CD4-positive, alpha-beta T cell treated with Interleukin-17A for 4 hours (primary cell): ENCODE results near the gene TGM5.
"Not testable (repeated sequence)": the region's sequence is repeated elsewhere in the genome, so short reads cannot be mapped to it uniquely, and the experiment has no call there.

Source experiments
- DNase-seq: peaks from one replicate; pipeline ENCODE4 v3.0.0-alpha.2; 2020; ENCODE audit warnings: mixed read lengths

TGM5 gene

DNA sequence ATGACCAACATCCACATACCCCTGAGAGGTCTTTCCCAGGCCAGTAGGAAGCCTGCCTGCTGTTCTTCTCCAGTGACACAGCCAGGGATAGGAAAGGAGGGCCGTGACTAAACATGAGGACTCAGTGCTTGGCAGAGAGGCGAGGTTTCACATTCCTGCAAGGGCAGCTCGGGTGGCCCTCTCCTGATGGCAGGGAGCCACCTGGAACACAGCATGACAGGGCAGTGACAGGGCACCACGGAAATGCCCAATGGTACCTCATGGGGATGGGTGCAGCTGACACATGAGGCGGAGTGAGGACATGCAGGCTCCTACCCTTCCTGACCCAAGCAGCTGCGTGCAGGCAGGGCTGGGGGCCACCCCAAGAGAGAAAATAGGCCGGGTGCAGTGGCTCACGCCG is 7.4 kb upstream of the TGM5 start:
- no peak for DNase-seq

DNA sequence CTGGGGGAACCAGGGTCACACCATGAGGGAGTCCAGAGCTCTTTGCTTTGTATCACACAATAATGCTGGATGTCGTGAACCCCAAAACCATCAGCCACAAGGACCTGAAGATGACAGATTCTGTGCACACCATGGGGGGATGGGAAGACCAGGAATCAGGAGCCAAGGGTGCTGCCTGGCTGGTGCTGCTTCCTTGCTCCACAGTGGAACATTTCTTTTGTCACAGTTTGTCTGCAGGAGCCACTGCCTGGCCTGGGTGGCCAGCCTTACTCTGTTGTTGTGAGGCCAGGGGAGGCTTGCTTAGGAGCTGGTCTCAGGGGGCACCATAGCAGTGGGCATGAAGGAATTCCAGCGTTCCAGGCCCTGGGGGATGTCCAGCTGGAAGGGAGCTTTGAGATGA is 6.5 kb upstream of the TGM5 start:
- DNase-seq, result no peak

DNA sequence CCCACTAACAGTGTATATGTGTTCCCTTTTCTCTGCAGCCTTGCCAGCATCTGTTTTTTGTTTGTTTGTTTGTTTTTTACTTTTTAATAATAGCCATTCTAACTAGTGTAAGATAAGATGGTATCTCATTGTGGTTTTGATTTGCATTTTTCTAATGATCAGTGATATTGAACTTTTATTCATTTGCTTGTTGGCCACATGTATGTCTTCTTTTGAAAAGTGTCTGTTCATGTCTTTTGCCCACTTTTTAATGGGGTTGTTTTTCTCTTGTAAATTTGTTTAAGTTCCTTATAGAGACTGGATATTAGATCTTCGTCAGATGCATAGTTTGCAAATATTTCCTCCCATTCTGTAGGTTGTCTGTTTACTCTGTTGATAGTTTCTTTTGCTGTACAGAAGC is 5.2 kb upstream of the TGM5 start:
- DNase-seq, result not testable (repeated sequence)

- DNase-seq, result peak; percentile 5
Observed at GRCh38 chr15:43270676-43271306, 4.1 kb upstream of the TGM5 start.

DNA sequence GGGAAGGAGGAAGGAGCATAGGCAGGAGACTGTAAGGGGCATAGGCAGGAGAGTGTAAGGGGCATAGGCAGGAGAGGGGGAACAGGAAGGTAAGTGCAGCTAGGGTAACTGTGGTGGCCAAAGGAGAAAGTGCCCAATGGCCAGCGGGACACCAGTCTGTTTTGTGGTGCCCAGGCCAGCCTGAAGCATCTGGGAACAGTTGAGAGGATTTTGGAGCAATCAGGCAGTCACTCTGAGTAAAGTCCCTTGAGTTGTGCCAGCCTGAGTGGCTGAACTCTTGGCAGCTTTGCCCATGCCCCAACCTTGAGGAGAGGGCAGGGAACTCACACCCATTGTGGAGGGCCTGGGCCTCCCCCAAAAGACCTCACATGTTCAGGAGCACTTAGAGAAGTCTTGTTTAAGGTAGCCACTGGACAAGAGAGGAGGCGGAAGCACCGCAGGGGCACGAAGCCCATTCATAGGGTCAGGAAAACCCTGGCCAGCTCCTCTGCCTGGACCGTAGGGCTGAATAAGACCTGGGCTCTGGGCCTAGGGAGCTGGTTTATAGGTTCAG is 3.5 kb upstream of the TGM5 start:
- DNase-seq, result no peak

DNA sequence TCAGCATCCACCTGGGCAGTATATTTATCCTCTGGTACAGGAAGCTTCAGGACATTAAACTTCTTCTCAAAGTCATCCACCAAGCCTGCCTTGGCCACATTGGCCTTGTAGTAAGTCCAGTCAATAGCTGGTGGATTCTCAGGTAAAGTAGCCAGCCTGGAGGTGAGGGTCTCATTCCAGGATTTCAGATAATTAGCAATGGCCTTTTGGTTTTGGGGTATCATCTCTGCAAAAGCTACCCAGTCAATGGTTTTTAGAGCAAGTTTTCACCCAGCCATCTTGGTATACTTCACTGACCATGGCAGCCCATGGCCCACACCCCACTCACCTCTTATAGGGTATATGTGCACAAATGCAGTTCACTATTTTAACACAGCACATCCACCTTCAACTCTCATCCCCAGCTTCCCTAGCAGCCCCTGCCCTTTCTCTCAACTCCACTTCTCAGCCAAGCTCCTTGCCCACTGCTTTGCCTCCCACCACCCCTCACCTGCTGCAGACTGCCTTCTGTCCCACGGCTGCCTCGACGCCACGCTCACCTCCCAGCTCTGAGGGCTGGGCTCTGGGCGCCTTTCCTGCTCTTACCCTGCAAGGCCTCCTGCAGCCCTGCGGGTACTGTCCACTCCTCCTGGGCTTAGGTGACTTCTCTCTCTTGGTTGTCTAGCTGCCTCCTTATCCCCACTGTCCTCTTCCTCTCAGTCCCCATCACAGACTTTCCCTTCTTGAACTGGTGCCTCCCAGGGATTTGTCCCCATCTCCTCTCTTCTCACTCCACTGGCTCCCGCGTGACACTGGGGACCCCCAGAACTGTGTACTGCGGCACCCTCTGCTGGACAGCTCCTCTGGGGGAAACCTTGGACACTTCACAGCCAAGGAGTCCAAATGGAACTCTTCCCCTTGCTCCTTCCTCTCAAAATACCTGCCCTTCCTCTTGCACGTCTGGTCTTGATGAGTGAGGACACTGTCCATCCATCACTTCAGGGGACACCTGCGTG is 1.7 kb upstream of the TGM5 start:
- no peak for DNase-seq

- no peak for DNase-seq
Observed at GRCh38 chr15:43267439-43267838, 711 bp upstream of the TGM5 start.

DNA sequence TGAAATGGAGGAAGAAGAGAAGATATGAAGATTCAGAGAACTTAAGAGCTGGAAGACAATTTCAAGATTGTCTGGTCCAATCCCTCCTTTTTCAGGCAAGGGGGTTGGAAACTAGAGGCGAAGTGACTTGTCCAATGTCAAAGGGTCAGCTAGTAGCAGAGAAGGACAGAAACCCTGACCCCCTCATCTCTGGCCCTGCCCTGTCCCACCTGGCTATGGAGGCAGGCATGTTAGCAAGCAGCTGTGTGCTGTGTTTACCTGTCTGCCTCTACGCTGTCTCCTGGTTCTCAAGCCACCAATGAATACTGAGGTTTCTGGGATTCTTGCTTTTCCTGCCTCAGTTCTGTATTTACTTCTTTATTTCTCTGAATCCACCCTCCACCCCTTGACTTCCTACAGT is 342 bp downstream of the TGM5 start:
- DNase-seq, result no peak

- no peak for DNase-seq
Observed at GRCh38 chr15:43260011-43260615, 6.6 kb downstream of the TGM5 start.

DNA sequence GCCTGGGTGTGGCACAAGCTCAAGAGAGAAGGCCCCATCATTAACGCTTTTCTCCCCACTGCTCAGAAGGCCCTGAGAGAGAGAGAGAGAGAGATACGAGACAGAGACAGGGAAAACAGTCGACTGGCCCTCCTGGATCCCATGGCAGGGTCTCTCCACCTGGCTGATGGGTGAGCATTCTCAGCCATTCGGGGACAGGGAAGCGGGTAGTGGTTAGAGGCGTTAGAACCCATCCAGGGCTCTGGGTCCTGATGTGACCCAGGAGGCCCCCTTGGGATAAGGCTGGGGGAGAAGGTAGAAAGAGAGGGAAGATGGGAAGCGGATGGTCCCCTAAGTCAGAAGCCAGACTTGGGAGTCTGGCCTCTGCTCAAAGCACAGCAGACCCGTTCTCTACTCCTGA is 7.9 kb downstream of the TGM5 start:
- no peak for DNase-seq

DNA sequence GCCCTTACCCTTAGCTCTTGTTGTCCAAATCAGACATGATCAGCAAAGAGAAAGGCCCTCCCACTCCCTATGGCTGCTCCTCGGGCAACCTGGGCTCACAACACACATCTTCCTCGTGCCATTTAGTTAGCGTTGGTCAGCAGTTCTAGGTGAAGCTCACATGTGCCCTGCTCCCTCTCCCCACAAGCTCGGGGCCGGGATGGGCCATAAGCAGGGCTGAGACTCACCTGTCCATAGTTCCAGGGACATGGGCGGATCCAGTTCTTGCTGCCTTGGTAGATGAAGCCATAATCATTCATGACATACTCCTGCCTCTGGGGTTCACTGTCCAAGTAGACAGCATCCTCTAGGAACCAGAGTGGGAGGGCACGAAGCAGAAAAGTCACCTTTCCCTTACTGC is 10.4 kb downstream of the TGM5 start:
- DNase-seq, result no peak

DNA sequence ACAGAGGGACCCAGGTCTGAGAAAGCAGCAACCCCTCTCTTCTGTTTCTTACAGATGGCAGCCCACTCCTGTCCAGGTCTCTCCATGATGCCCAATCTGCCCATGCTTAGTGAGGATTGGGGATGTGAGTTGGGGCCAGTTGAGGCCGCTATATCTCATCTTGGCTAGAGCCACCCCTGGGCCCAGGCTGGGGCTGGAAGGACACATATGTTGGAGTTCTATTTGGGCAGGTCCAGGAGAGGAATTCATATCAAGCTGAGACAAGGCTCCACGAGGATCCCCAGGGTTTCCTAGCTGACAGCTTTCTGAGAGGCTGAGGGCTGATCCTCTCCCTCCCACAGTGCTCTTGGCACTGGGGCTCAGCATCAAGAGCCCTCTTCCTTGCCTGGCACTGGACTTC is 11.4 kb downstream of the TGM5 start:
- no peak for DNase-seq

DNA sequence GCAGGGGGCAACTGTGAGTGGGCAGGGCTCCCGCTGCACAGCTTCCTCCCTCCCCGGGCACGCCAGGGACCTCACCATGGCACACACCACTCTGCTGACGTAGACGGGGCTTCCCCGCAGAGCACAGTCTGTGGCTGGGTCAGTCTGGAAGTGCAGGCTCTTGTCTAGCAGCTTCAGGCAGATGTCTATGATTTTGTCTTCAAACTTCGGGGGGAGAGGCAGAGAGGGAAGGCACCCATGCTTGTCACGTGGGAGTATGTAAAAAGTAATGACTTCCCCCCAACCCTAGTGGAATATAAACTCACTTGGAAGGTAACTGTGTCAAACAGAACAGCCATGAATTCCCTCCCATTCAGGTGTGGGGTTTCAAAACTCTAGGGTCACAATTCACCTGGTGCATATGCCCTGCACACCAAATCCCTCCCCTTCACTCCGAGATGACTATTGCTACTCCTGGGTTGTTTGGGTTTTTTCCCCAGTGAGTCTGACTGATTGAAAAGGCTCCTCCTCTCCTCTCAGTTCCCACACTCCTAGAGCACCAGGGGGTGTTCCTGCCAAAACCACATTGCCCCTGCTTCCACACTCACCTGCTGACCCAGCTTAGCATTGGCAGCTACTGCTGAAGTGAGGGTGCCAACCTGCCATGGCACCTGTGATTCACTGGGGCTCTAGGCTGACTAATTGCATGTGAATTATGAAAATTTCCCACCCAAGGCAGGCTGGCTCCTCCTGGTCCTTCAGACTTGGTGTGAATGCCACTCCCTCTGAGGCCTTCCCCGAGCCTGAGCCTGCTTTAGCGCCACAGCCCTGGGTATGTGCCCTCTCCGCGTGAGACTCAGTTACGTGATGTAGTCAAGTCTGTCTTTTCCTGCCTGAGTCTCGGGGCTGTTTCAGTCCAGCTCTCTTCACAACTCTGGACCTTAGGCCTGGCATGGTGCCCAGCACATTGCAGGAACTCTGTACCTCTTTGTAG is 13.0 kb downstream of the TGM5 start:
- DNase-seq, result peak; percentile 17

GRCh38 chr15:43251871-43252250 is 14.9 kb downstream of the TGM5 start:
- no peak for DNase-seq

DNA sequence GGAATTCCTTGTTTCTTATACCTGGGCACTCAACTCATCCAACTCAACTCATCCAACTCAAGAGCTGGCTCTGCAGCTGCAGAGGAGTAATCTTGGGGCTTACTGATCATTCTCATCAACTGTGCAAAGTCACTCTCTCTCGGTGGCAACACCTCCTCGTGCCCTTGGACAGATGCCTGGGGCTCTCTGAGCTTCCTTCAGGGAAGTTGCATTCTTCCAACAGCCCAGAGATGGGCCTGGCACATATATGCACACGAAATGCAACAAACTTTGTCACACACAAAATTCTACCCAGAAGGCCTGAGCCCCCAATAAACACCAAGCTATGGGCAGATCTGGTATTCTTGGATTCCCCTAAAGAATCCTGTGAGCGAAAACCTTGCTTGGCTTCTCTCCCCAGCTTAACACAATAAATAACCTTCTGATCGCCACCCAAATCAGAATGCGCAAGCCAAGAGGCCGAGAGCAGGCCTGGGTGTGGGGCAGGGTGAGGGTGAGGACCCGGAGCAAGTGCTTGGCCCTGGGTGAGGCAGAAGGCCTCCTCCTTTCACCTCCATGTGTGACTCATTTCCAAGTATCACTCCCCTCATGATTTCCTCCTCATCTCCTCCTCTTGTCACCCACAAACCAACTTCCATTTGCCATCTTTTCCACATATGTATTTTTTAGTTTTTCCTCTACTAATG is 15.4 kb downstream of the TGM5 start:
- no peak for DNase-seq

GRCh38 chr15:43250785-43251184 is 15.9 kb downstream of the TGM5 start:
- DNase-seq, result no peak

DNA sequence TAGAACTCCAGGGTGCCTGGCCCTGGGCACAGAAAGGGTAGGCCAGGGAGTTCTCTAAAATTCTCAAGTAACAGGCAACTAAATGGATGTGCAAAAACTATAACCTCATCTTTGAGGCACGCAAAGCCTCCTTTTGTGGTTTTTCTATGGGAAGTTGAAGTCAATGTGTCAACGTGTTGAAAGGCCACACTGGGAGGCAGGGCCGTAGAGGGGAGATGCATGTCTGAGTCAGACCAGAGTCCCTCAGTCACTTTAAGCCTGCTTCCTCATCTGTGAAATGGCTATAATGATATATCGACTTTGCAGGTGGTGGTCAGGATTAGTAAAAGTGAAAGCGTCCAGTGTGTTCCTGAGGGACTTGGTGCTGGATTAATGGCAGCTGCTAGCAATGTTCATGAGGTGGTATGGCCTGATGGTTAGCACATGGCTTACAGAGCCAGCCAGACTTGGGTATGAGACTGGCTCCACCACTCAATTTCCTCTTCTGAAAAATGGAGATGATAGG is 17.0 kb downstream of the TGM5 start:
- DNase-seq, result no peak

- no peak for DNase-seq
Observed at GRCh38 chr15:43249236-43249635, 17.5 kb downstream of the TGM5 start.

- DNase-seq, result no peak
Observed at GRCh38 chr15:43246261-43246774, 20.4 kb downstream of the TGM5 start.

- DNase-seq, result no peak
Observed at GRCh38 chr15:43244092-43244491, 22.6 kb downstream of the TGM5 start.

DNA sequence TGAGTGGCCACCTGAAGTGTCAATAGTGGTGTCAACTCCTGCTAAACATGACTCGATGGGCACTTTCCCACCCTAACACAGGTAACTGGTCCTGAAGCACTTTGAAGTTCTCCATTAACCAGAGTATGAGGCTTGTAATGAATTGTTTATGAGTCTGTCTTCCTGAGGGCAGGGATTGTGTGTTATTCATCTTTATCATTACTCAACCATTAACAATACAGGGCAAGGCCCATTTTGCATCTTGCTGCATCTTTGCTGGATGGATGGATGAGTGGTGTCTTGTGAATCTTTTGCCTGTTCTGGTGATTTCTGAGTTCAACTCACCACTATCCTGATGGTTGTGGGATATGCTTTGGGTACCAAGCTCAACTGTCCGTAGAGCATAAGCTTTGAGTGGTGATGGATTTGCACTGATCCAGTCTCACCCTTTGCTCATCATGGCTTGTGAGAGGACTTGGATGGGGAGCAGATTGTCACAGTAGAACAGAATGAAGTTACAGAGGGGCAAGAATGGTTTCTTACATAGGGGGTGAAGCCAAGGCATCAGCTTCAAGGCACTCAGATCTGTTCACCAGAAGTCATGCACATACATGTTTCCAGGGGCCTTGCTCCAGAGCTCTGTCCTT is 23.6 kb downstream of the TGM5 start:
- no peak for DNase-seq
